ENCODE measurements around the gene AFF2.

AFF2 gene

GRCh38 chrX:148552775-148553174 lies 52.4 kb downstream of the AFF2 start:
- Histone ChIP-seq H3K27ac (replicated peaks; ENCODE audit: low read length) (no peak overlapping the region), H3K18ac (ENCODE audit: low read length) (no peak overlapping the region), H3K4me3 (ENCODE audit: low read length in 2 of 2) (no peak overlapping the region), H2BK12ac (ENCODE audit: low read length) (no peak overlapping the region), H3K4ac (ENCODE audit: low read length) (no peak overlapping the region), H3K9me3 (replicated peaks in 1 of 2; ENCODE audit: control insufficient read depth in 2 of 2, insufficient read depth in 1 of 2, low read depth in 1 of 2, low read length in 2 of 2) (no peaks in the 10 kb centered on the region), H3K14ac (ENCODE audit: low read length) (no peak overlapping the region), H3K4me1 (ENCODE audit: control insufficient read depth in 2 of 2, insufficient read depth in 1 of 2, low read depth in 1 of 2, low read length in 2 of 2) (peaks cover 0 to 3% of the 10 kb centered on the region in 2 donors), H2BK15ac (ENCODE audit: low read length) (no peak overlapping the region), H4K91ac (ENCODE audit: low read depth, low read length, poor library complexity) (no peak overlapping the region), H3K23ac (ENCODE audit: low read depth, low read length, poor library complexity) (no peak overlapping the region), H3K9ac (ENCODE audit: low read depth, low read length, poor library complexity) (no peak overlapping the region), H2AK5ac (ENCODE audit: low read depth, low read length) (no peak overlapping the region), H2BK120ac (ENCODE audit: low read depth, low read length) (no peak overlapping the region), H3K4me2 (ENCODE audit: insufficient read depth, low read length, poor library complexity, severe bottlenecking) (no peak overlapping the region), H3K27me3 (ENCODE audit: control insufficient read depth in 3 of 3, insufficient read depth in 3 of 3, low read depth in 1 of 3, low read length in 3 of 3) (no peaks in the 10 kb centered on the region), H4K8ac (ENCODE audit: low read depth, low read length) (no peak overlapping the region), H2BK5ac (ENCODE audit: low read length) (no peak overlapping the region), H3K36me3 (replicated peaks in 1 of 2; ENCODE audit: control insufficient read depth in 2 of 2, insufficient read depth in 2 of 2, low read length in 2 of 2) (no peaks in the 10 kb centered on the region), H3K79me1 (ENCODE audit: low read depth, low read length) (no peaks in the 10 kb centered on the region), H2AFZ (ENCODE audit: low read length) (no peak overlapping the region)
- WGBS, 2 donors (ENCODE audit: extremely low coverage in 2 of 2, insufficient read length in 2 of 2, insufficient replicate concordance in 1 of 2): no CpG with 5 or more reads among the region's 2 CpGs
- DNase-seq (ENCODE audit: low spot score): no peak

GRCh38 chrX:148555101-148555500 lies 54.7 kb downstream of the AFF2 start:
- Histone ChIP-seq H3K4me2 (ENCODE audit: insufficient read depth, low read length, poor library complexity, severe bottlenecking) (no peak overlapping the region), H2AFZ (ENCODE audit: low read length) (no peak overlapping the region), H3K4me3 (ENCODE audit: low read length in 2 of 2) (no peak overlapping the region), H3K79me1 (ENCODE audit: low read depth, low read length) (no peaks in the 10 kb centered on the region), H2BK15ac (ENCODE audit: low read length) (no peak overlapping the region), H3K23ac (ENCODE audit: low read depth, low read length, poor library complexity) (no peak overlapping the region), H2BK120ac (ENCODE audit: low read depth, low read length) (no peak overlapping the region), H3K36me3 (replicated peaks in 1 of 2; ENCODE audit: control insufficient read depth in 2 of 2, insufficient read depth in 2 of 2, low read length in 2 of 2) (no peaks in the 10 kb centered on the region), H2BK12ac (ENCODE audit: low read length) (no peak overlapping the region), H3K4me1 (ENCODE audit: control insufficient read depth in 2 of 2, insufficient read depth in 1 of 2, low read depth in 1 of 2, low read length in 2 of 2) (peaks cover 0 to 3% of the 10 kb centered on the region in 2 donors), H3K9me3 (replicated peaks in 1 of 2; ENCODE audit: control insufficient read depth in 2 of 2, insufficient read depth in 1 of 2, low read depth in 1 of 2, low read length in 2 of 2) (no peaks in the 10 kb centered on the region), H3K4ac (ENCODE audit: low read length) (no peak overlapping the region), H3K14ac (ENCODE audit: low read length) (no peak overlapping the region), H3K18ac (ENCODE audit: low read length) (no peak overlapping the region), H3K9ac (ENCODE audit: low read depth, low read length, poor library complexity) (no peak overlapping the region), H2BK5ac (ENCODE audit: low read length) (no peak overlapping the region), H4K8ac (ENCODE audit: low read depth, low read length) (no peak overlapping the region), H3K27me3 (ENCODE audit: control insufficient read depth in 3 of 3, insufficient read depth in 3 of 3, low read depth in 1 of 3, low read length in 3 of 3) (no peaks in the 10 kb centered on the region), H4K91ac (ENCODE audit: low read depth, low read length, poor library complexity) (no peak overlapping the region), H3K27ac (replicated peaks; ENCODE audit: low read length) (no peak overlapping the region), H2AK5ac (ENCODE audit: low read depth, low read length) (no peak overlapping the region)
- DNase-seq (ENCODE audit: low spot score): no peak
- no CpG with 5 or more reads among the region's 3 CpGs for WGBS, 2 donors (ENCODE audit: extremely low coverage in 2 of 2, insufficient read length in 2 of 2, insufficient replicate concordance in 1 of 2)

- no CpG with 5 or more reads among the region's 6 CpGs for WGBS, 2 donors (ENCODE audit: extremely low coverage in 2 of 2, insufficient read length in 2 of 2, insufficient replicate concordance in 1 of 2)
- no peak overlapping the region for H4K8ac ChIP-seq (ENCODE audit: low read depth, low read length)
Measured at GRCh38 chrX:148555571-148556243, 55.3 kb downstream of the AFF2 start.

GRCh38 chrX:148556498-148556897 lies 56.1 kb downstream of the AFF2 start:
- no peak overlapping the region for H2AFZ ChIP-seq (ENCODE audit: low read length)
- H4K91ac ChIP-seq (ENCODE audit: low read depth, low read length, poor library complexity): no peak overlapping the region
- no peak overlapping the region for H2BK15ac ChIP-seq (ENCODE audit: low read length)
- H3K4ac ChIP-seq (ENCODE audit: low read length): no peak overlapping the region
- H3K36me3 ChIP-seq (replicated peaks in 1 of 2; ENCODE audit: control insufficient read depth in 2 of 2, insufficient read depth in 2 of 2, low read length in 2 of 2): no peaks in the 10 kb centered on the region
- H3K4me2 ChIP-seq (ENCODE audit: insufficient read depth, low read length, poor library complexity, severe bottlenecking): no peak overlapping the region
- DNase-seq (ENCODE audit: low spot score): no peak
- H2AK5ac ChIP-seq (ENCODE audit: low read depth, low read length): no peak overlapping the region
- WGBS, 2 donors (ENCODE audit: extremely low coverage in 2 of 2, insufficient read length in 2 of 2, insufficient replicate concordance in 1 of 2): no CpG with 5 or more reads among the region's 1 CpG
- H3K14ac ChIP-seq (ENCODE audit: low read length): no peak overlapping the region
- H4K8ac ChIP-seq (ENCODE audit: low read depth, low read length): no peak overlapping the region
- no peak overlapping the region for H3K9ac ChIP-seq (ENCODE audit: low read depth, low read length, poor library complexity)
- no peaks in the 10 kb centered on the region for H3K27me3 ChIP-seq (ENCODE audit: control insufficient read depth in 3 of 3, insufficient read depth in 3 of 3, low read depth in 1 of 3, low read length in 3 of 3)
- no peak overlapping the region for H3K23ac ChIP-seq (ENCODE audit: low read depth, low read length, poor library complexity)
- no peaks in the 10 kb centered on the region for H3K79me1 ChIP-seq (ENCODE audit: low read depth, low read length)
- no peak overlapping the region for H3K27ac ChIP-seq (replicated peaks; ENCODE audit: low read length)
- H3K9me3 ChIP-seq (replicated peaks in 1 of 2; ENCODE audit: control insufficient read depth in 2 of 2, insufficient read depth in 1 of 2, low read depth in 1 of 2, low read length in 2 of 2): no peaks in the 10 kb centered on the region
- H3K18ac ChIP-seq (ENCODE audit: low read length): no peak overlapping the region
- no peak overlapping the region for H2BK5ac ChIP-seq (ENCODE audit: low read length)
- no peak overlapping the region for H2BK12ac ChIP-seq (ENCODE audit: low read length)
- no peak overlapping the region for H3K4me3 ChIP-seq (ENCODE audit: low read length in 2 of 2)
- H2BK120ac ChIP-seq (ENCODE audit: low read depth, low read length): no peak overlapping the region
- peaks cover 0 to 3% of the 10 kb centered on the region in 2 donors for H3K4me1 ChIP-seq (ENCODE audit: control insufficient read depth in 2 of 2, insufficient read depth in 1 of 2, low read depth in 1 of 2, low read length in 2 of 2)

More at GRCh38 chrX:148555571-148556243, 55.3 kb downstream of the AFF2 start:
- no peak overlapping the region for H2AFZ ChIP-seq (ENCODE audit: low read length)
- no peaks in the 10 kb centered on the region for H3K27me3 ChIP-seq (ENCODE audit: control insufficient read depth in 3 of 3, insufficient read depth in 3 of 3, low read depth in 1 of 3, low read length in 3 of 3)
- H3K4ac ChIP-seq (ENCODE audit: low read length): no peak overlapping the region
- H3K4me3 ChIP-seq (ENCODE audit: low read length in 2 of 2): no peak overlapping the region
- H2BK5ac ChIP-seq (ENCODE audit: low read length): no peak overlapping the region
- no peak for DNase-seq (ENCODE audit: low spot score)
- no peak overlapping the region for H3K4me2 ChIP-seq (ENCODE audit: insufficient read depth, low read length, poor library complexity, severe bottlenecking)
- H2BK15ac ChIP-seq (ENCODE audit: low read length): no peak overlapping the region
- H3K4me1 ChIP-seq (ENCODE audit: control insufficient read depth in 2 of 2, insufficient read depth in 1 of 2, low read depth in 1 of 2, low read length in 2 of 2): peaks cover 0 to 3% of the 10 kb centered on the region in 2 donors
- no peaks in the 10 kb centered on the region for H3K36me3 ChIP-seq (replicated peaks in 1 of 2; ENCODE audit: control insufficient read depth in 2 of 2, insufficient read depth in 2 of 2, low read length in 2 of 2)
- no peak overlapping the region for H2BK120ac ChIP-seq (ENCODE audit: low read depth, low read length)
- no peak overlapping the region for H3K23ac ChIP-seq (ENCODE audit: low read depth, low read length, poor library complexity)
- H4K91ac ChIP-seq (ENCODE audit: low read depth, low read length, poor library complexity): no peak overlapping the region
- no peak overlapping the region for H3K9ac ChIP-seq (ENCODE audit: low read depth, low read length, poor library complexity)
- H3K9me3 ChIP-seq (replicated peaks in 1 of 2; ENCODE audit: control insufficient read depth in 2 of 2, insufficient read depth in 1 of 2, low read depth in 1 of 2, low read length in 2 of 2): no peaks in the 10 kb centered on the region
- H3K27ac ChIP-seq (replicated peaks; ENCODE audit: low read length): no peak overlapping the region
- H3K79me1 ChIP-seq (ENCODE audit: low read depth, low read length): no peaks in the 10 kb centered on the region
- no peak overlapping the region for H3K18ac ChIP-seq (ENCODE audit: low read length)
- no peak overlapping the region for H2BK12ac ChIP-seq (ENCODE audit: low read length)
- H3K14ac ChIP-seq (ENCODE audit: low read length): no peak overlapping the region
- no peak overlapping the region for H2AK5ac ChIP-seq (ENCODE audit: low read depth, low read length)

Data from neuronal stem cell (in vitro differentiated cells).